ENCODE measurements around the gene POLR2I. TPM values are rescaled to one million over a fixed set of nuclear protein-coding genes. Genes with fewer than 3 reads are reported as not detected.

The POLR2I gene
- total and polyA plus RNA-seq, 4 donors: 11.4 to 110 (median 61.1) TPM

GRCh38 chr19:36106441-36106840 is 8.2 kb downstream of the POLR2I start:
- H3K4me1 ChIP-seq (ENCODE audit: control insufficient read depth in 4 of 4, insufficient read depth in 4 of 4, low read length in 3 of 4): no peaks in the 10 kb centered on the region
- no peak overlapping the region for H3K4me3 ChIP-seq (ENCODE audit: low read depth in 1 of 3, low read length in 3 of 3)
- H3K36me3 ChIP-seq (ENCODE audit: control insufficient read depth in 4 of 4, insufficient read depth in 3 of 4, low read depth in 1 of 4, low read length in 3 of 4): peaks cover 0 to 3% (median 0%) of the 10 kb centered on the region in 4 donors
- H3K27ac ChIP-seq (ENCODE audit: low read depth in 1 of 2, low read length in 2 of 2): no peak overlapping the region
- WGBS: 96% methylated on average over 6 of the region's 6 CpGs
- no peaks in the 10 kb centered on the region for H3K27me3 ChIP-seq (ENCODE audit: control insufficient read depth in 4 of 4, insufficient read depth in 4 of 4, low read length in 3 of 4)
- TF ChIP-seq YY1 (IDR thresholded peaks at IDR 0.05) (no peak), RAD21 (IDR thresholded peaks at IDR 0.05) (no peak), ZBTB33 (IDR thresholded peaks at IDR 0.05) (no peak), RXRA (IDR thresholded peaks at IDR 0.05) (no peak), TAF1 (conservative IDR thresholded peaks at IDR 0.05) (no peak), SP1 (IDR thresholded peaks at IDR 0.05) (no peak), GABPA (IDR thresholded peaks at IDR 0.05 in 1 of 2, conservative IDR thresholded peaks at IDR 0.05 in 1 of 2) (no peak), HNF4A (conservative IDR thresholded peaks at IDR 0.05) (no peak), FOXA2 (IDR thresholded peaks at IDR 0.05) (no peak), CTCF (IDR thresholded peaks at IDR 0.05; ENCODE audit: low read depth, low read length, missing input control) (no peak), NR2F2 (IDR thresholded peaks at IDR 0.05) (no peak)
- TF ChIP-seq, protein P1, sequence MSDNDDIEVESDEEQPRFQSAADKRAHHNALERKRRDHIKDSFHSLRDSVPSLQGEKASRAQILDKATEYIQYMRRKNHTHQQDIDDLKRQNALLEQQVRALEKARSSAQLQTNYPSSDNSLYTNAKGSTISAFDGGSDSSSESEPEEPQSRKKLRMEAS (IDR thresholded peaks at IDR 0.05): no peak
- H3K9me3 ChIP-seq (ENCODE audit: control insufficient read depth in 4 of 4, low read length in 3 of 4): no peaks in the 10 kb centered on the region
- no peak for DNase-seq (ENCODE audit: low spot score)
- H3K9ac ChIP-seq (ENCODE audit: low read depth in 1 of 2, low read length in 2 of 2): no peak overlapping the region

DNA sequence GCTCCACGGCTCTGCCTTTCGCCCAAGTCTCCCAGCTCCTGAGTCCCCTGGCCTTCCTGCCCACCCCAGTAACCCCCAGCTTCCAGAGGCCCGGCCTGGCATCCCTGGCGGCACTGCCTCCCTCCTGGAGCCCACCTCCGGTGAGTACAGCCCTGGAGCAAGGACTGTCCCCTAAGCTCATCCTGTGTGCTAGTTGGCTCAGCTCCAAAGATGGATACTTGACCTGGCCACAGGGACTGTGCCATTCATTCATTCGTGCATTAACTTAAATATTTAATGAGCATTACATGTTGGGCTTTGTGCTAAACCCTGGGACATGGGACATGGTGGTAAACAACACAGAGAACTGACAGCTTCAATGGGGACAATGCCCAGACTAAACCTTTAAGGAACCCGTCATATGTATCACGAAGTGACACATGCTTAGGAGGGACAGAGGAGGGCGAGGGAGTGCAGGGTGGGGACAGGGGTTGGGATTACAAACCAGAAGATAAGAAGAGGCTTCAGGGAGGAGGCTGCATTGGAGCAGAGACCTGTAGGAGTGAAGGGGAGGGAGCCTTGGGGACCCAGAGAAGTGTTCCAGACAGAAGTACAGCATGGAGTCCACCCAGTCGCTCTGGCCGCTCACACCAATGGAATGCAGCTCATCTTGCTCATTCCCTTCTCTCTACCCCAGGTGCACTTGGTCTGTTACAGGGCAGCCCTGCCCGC is 10.7 kb downstream of the POLR2I start:
- TF ChIP-seq RXRA (IDR thresholded peaks at IDR 0.05) (no peak), HNF4A (conservative IDR thresholded peaks at IDR 0.05) (no peak), REST (IDR thresholded peaks at IDR 0.05) (no peak), YY1 (IDR thresholded peaks at IDR 0.05) (no peak)
- TF ChIP-seq, protein P1 (IDR thresholded peaks at IDR 0.05): no peak
- H3K9ac ChIP-seq (ENCODE audit: low read depth in 1 of 2, low read length in 2 of 2): no peak overlapping the region
- no peak overlapping the region for H3K27ac ChIP-seq (ENCODE audit: low read depth in 1 of 2, low read length in 2 of 2)
- no peak for DNase-seq (ENCODE audit: low spot score)
- H3K36me3 ChIP-seq (ENCODE audit: control insufficient read depth in 4 of 4, insufficient read depth in 3 of 4, low read depth in 1 of 4, low read length in 3 of 4): no peaks in the 10 kb centered on the region
- no peaks in the 10 kb centered on the region for H3K27me3 ChIP-seq (ENCODE audit: control insufficient read depth in 4 of 4, insufficient read depth in 4 of 4, low read length in 3 of 4)
- no peaks in the 10 kb centered on the region for H3K9me3 ChIP-seq (ENCODE audit: control insufficient read depth in 4 of 4, low read length in 3 of 4)
- no peaks in the 10 kb centered on the region for H3K4me1 ChIP-seq (ENCODE audit: control insufficient read depth in 4 of 4, insufficient read depth in 4 of 4, low read length in 3 of 4)
- 95% methylated on average over 12 of the region's 12 CpGs for WGBS
- H3K4me3 ChIP-seq (ENCODE audit: low read depth in 1 of 3, low read length in 3 of 3): no peak overlapping the region
